ENCODE data around the gene ANOS1. TPM values are rescaled to one million over a fixed set of nuclear protein-coding genes. Genes with fewer than 3 reads are reported as not detected.
A peak's percentile ranks its signal among the peaks of the same experiment; 100 is the strongest.

ANOS1 gene
- total RNA-seq, 1 experiment from 2014 or later = 54.9 TPM

GRCh38 chrX:8546715-8547114 lies 185.2 kb downstream of the ANOS1 start:
- Histone ChIP-seq H4K8ac (replicated peaks; ENCODE audit: insufficient read length, low read depth, low read length) (no peak overlapping the region), H2BK20ac (ENCODE audit: low read depth, low read length, poor library complexity, severe bottlenecking) (no peak overlapping the region), H2BK120ac (ENCODE audit: low read depth, low read length, poor library complexity, severe bottlenecking) (no peak overlapping the region), H3K4me2 (ENCODE audit: insufficient read depth, insufficient read length, low read length) (no peak overlapping the region), H3K4me1 (ENCODE audit: insufficient read depth, low read length) (no peaks in the 10 kb centered on the region), H3K79me2 (ENCODE audit: insufficient read depth, low read length) (no peaks in the 10 kb centered on the region), H2BK12ac (ENCODE audit: insufficient read length, low read depth, low read length) (no peak overlapping the region), H3K9ac (ENCODE audit: extremely low read depth, insufficient read length, low read length) (no peak overlapping the region), H2AK5ac (ENCODE audit: insufficient read length, low read length) (no peak overlapping the region), H3K14ac (ENCODE audit: insufficient read depth, low read length) (no peak overlapping the region), H3K4ac (ENCODE audit: low read depth, low read length) (no peak overlapping the region), H3T11ph (ENCODE audit: low read length) (no peak overlapping the region), H3K23me2 (ENCODE audit: insufficient read length, low read depth, low read length, poor library complexity, severe bottlenecking) (no peaks in the 10 kb centered on the region), H2BK15ac (ENCODE audit: low read depth, low read length) (no peak overlapping the region), H2BK5ac (ENCODE audit: insufficient read length, low read length) (no peak overlapping the region), H4K5ac (ENCODE audit: insufficient read length, low read depth, low read length) (no peak overlapping the region), H3K23ac (ENCODE audit: insufficient read length, low read depth, low read length) (no peak overlapping the region), H3K56ac (ENCODE audit: insufficient read length, low read depth, low read length) (no peak overlapping the region), H3K27me3 (ENCODE audit: insufficient read depth, low read length) (no peaks in the 10 kb centered on the region), H3K79me1 (ENCODE audit: insufficient read depth, low read depth, low read length, poor library complexity, severe bottlenecking) (peaks cover 3% of the 10 kb centered on the region), H4K20me1 (ENCODE audit: control insufficient read depth, insufficient read depth, insufficient read length) (no peaks in the 10 kb centered on the region), H3K18ac (ENCODE audit: insufficient read length, low read depth, low read length) (no peak overlapping the region), H3K27ac (ENCODE audit: insufficient read length, low read depth, low read length) (no peak overlapping the region), H4K91ac (ENCODE audit: insufficient read length, low read depth, low read length) (no peak overlapping the region), H2AFZ (ENCODE audit: low read length) (no peak overlapping the region), H3K9me3 (ENCODE audit: control insufficient read depth, low read depth, low read length) (no peaks in the 10 kb centered on the region)
- H3K4me1 Mint-ChIP-seq = no peaks in the 10 kb centered on the region
- H3K9me3 Mint-ChIP-seq = no peaks in the 10 kb centered on the region
- no peaks in the 10 kb centered on the region for H3K27me3 Mint-ChIP-seq (ENCODE audit: low read depth)
- no peak for DNase-seq
- no peak for TF ChIP-seq CTCF (conservative IDR thresholded peaks at IDR 0.05)
- peaks cover 24 to 35% (median 26%) of the 10 kb centered on the region in 3 experiments for H3K36me3 Mint-ChIP-seq (ENCODE audit: insufficient read depth in 1 of 3, low read depth in 3 of 3)
- H3K4me3 Mint-ChIP-seq = no peak overlapping the region
- H3K27ac Mint-ChIP-seq = peak overlapping the region in 2 of 3 experiments; percentile 15 to 20; a peak in 3 of 7 replicates
- no CpG with 5 or more reads among the region's 4 CpGs for WGBS (ENCODE audit: extremely low coverage, insufficient read length, low lambda C conversion rate)
